Esophagus (tissue), 2 donors: ENCODE results near the gene FAM177B. TPM values are rescaled to one million over a fixed set of nuclear protein-coding genes. Genes with fewer than 3 reads are reported as not detected.

ENCODE experiments used
- H3K27ac ChIP-seq, 2 donors: one replicate each; pipeline ENCODE4 v1.5.1; 2013; ENCODE audit warnings: low read depth in 2 of 2, mild to moderate bottlenecking in 2 of 2, inconsistent platforms in 1 of 2, low read length in 1 of 2, moderate library complexity in 1 of 2
- H3K27me3 ChIP-seq, 2 donors: one replicate each; pipeline ENCODE4 v1.6.1; 2013; ENCODE audit warnings: low read length in 2 of 2, control low read depth in 1 of 2, mild to moderate bottlenecking in 1 of 2; ENCODE audit not compliant: insufficient read depth in 2 of 2, control insufficient read depth in 1 of 2
- H3K36me3 ChIP-seq, 2 donors: one replicate each; pipeline ENCODE4 v1.6.1; 2013; ENCODE audit warnings: low read length in 1 of 2; ENCODE audit not compliant: control insufficient read depth in 2 of 2, insufficient read depth in 2 of 2
- H3K4me1 ChIP-seq, 2 donors: one replicate each; pipeline ENCODE4 v1.6.1; 2013; ENCODE audit warnings: low read length in 1 of 2; ENCODE audit not compliant: control insufficient read depth in 2 of 2, insufficient read depth in 2 of 2
- H3K4me3 ChIP-seq, 2 donors: one replicate each; pipeline ENCODE4 v1.5.1; 2013; ENCODE audit warnings: low read length in 2 of 2, mild to moderate bottlenecking in 2 of 2, low read depth in 1 of 2, moderate library complexity in 1 of 2
- H3K9me3 ChIP-seq, 2 donors: one replicate each; pipeline ENCODE4 v1.6.1; 2013; ENCODE audit warnings: mild to moderate bottlenecking in 2 of 2, low read depth in 1 of 2, low read length in 1 of 2, moderate library complexity in 1 of 2; ENCODE audit not compliant: control insufficient read depth in 2 of 2, insufficient read depth in 1 of 2
- WGBS, 2 donors: extraction: QIAGEN DNeasy Blood & Tissue Kit; methylation state at CpG; one replicate each; pipeline ENCODE4 v1.1.7; 2013; 5-methylcytosine and 5-hydroxymethylcytosine counted together
- polyA plus RNA-seq, 2 donors: library from polyadenylated mRNA; stranded (reverse); fragments of 200-250 nt; gene quantifications; one replicate each; pipeline ENCODE4 v1.2.3, GENCODE V29; 2013
- donor health status: healthy with polysubstance abuse.
- donor health status: Bipolar disorder and iron deficiency.

FAM177B gene
- polyA plus RNA-seq, 2 donors = 0.02 to 0.26 TPM

GRCh38 chr1:222711319-222712252, 25.4 kb upstream of the FAM177B start:
- H3K4me3 ChIP-seq = peak overlapping the region; percentile 67 to 78
- no peaks in the 10 kb centered on the region for H3K9me3 ChIP-seq
- no peaks in the 10 kb centered on the region for H3K27me3 ChIP-seq
- peak overlapping the region; percentile 96 to 98 for H3K27ac ChIP-seq
- H3K4me1 ChIP-seq = no peaks in the 10 kb centered on the region
- WGBS, 2 donors = 0 to 1% methylated on average over 37 to 42 of the region's 42 CpGs
- H3K36me3 ChIP-seq = peaks cover 0 to 3% of the 10 kb centered on the region in 2 donors

GRCh38 chr1:222712253-222713090, 24.5 kb upstream of the FAM177B start, which contains the start of the genes AIDA and BROX:
TSS of gene AIDA (minus strand) at chr1:222712491. CDS start at chr1:222712317, 174 bp downstream.
TSS of gene BROX (plus strand) at chr1:222712564. CDS start at chr1:222715700, 3,136 bp downstream.
- Histone ChIP-seq H3K27me3 (no peaks in the 10 kb centered on the region), H3K27ac (peak within 1 kb of the TSS; percentile 96 to 98), H3K4me1 (no peaks in the 10 kb centered on the region), H3K9me3 (no peaks in the 10 kb centered on the region), H3K4me3 (peak within 1 kb of the TSS; percentile 67 to 78), H3K36me3 (peaks cover 0 to 3% of the 10 kb centered on the region in 2 donors)
- WGBS, 2 donors = 1% methylated on average over 48 to 53 of the region's 62 CpGs

- Histone ChIP-seq H3K4me3 (peak overlapping the region; percentile 67 to 78), H3K36me3 (peaks cover 0 to 3% of the 10 kb centered on the region in 2 donors), H3K4me1 (no peaks in the 10 kb centered on the region), H3K27ac (peak overlapping the region; percentile 96 to 98), H3K9me3 (no peaks in the 10 kb centered on the region), H3K27me3 (no peaks in the 10 kb centered on the region)
- WGBS, 2 donors = 0% methylated on average over 39 of the region's 39 CpGs
These were observed 23.7 kb upstream of the FAM177B start for GRCh38 chr1:222713091-222713961.

- H3K27ac ChIP-seq = no peak overlapping the region
- H3K36me3 ChIP-seq = peaks cover 0 to 3% of the 10 kb centered on the region in 2 donors
- 93 to 98% methylated on average over 2 of the region's 2 CpGs for WGBS, 2 donors
- H3K4me3 ChIP-seq = no peak overlapping the region
- H3K4me1 ChIP-seq = no peaks in the 10 kb centered on the region
- H3K27me3 ChIP-seq = no peaks in the 10 kb centered on the region
- no peaks in the 10 kb centered on the region for H3K9me3 ChIP-seq
These were observed 20.6 kb upstream of the FAM177B start for GRCh38 chr1:222716393-222716792.

GRCh38 chr1:222728746-222729145, 8.3 kb upstream of the FAM177B start:
- no peak overlapping the region for H3K4me3 ChIP-seq
- no peak overlapping the region for H3K27ac ChIP-seq
- peaks cover 7 to 11% of the 10 kb centered on the region in 2 donors for H3K36me3 ChIP-seq
- WGBS, 2 donors = 84 to 85% methylated on average over 1 of the region's 1 CpG
- no peaks in the 10 kb centered on the region for H3K27me3 ChIP-seq
- no peaks in the 10 kb centered on the region for H3K9me3 ChIP-seq
- H3K4me1 ChIP-seq = no peaks in the 10 kb centered on the region

- H3K4me3 ChIP-seq = no peak overlapping the region
- WGBS, 2 donors = 88 to 92% methylated on average over 1 of the region's 1 CpG
- no peaks in the 10 kb centered on the region for H3K4me1 ChIP-seq
- H3K36me3 ChIP-seq = peaks cover 3 to 9% of the 10 kb centered on the region in 2 donors
- no peak overlapping the region for H3K27ac ChIP-seq
- no peaks in the 10 kb centered on the region for H3K9me3 ChIP-seq
- H3K27me3 ChIP-seq = no peaks in the 10 kb centered on the region
These were observed 6.1 kb upstream of the FAM177B start for GRCh38 chr1:222730866-222731265.

- Histone ChIP-seq H3K27me3 (no peaks in the 10 kb centered on the region), H3K4me3 (no peak overlapping the region), H3K9me3 (no peaks in the 10 kb centered on the region), H3K27ac (no peak overlapping the region), H3K36me3 (peaks cover 3% of the 10 kb centered on the region in 2 donors), H3K4me1 (no peaks in the 10 kb centered on the region)
- 80 to 88% methylated on average over 3 of the region's 3 CpGs for WGBS, 2 donors
These were observed 4.5 kb upstream of the FAM177B start for GRCh38 chr1:222732216-222733159.

- no peaks in the 10 kb centered on the region for H3K27me3 ChIP-seq
- H3K4me3 ChIP-seq = no peak overlapping the region
- WGBS, 2 donors = 75 to 88% methylated on average over 1 of the region's 1 CpG
- H3K4me1 ChIP-seq = no peaks in the 10 kb centered on the region
- no peaks in the 10 kb centered on the region for H3K9me3 ChIP-seq
- no peak overlapping the region for H3K27ac ChIP-seq
- peaks cover 3% of the 10 kb centered on the region in 2 donors for H3K36me3 ChIP-seq
These were observed 2.3 kb upstream of the FAM177B start for GRCh38 chr1:222734740-222735139.
